GM06990 (cell line): Measurements from ENCODE around the gene RNF167.

Experiments used
- DNase-seq: peaks from one replicate; pipeline ENCODE4 v3.0.0-alpha.2; 2011; ENCODE audit not compliant: insufficient read length; ENCODE audit errors: extremely low read depth
- H3K27me3 ChIP-seq: replicated peaks from 2 replicates; pipeline ENCODE4 v1.6.0; 2011; ENCODE audit warnings: low read length; ENCODE audit not compliant: control insufficient read depth, insufficient read depth
- H3K36me3 ChIP-seq: 2 replicates; pipeline ENCODE4 v1.5.1; 2011; ENCODE audit warnings: low read length; ENCODE audit not compliant: control insufficient read depth, insufficient read depth
- H3K4me3 ChIP-seq: replicated peaks from 2 replicates; pipeline ENCODE4 v1.5.1; 2011; ENCODE audit warnings: low read depth, mild to moderate bottlenecking, control low read depth, low read length
- CTCF ChIP-seq: IDR thresholded peaks from 2 replicates; pipeline ENCODE4 v1.5.1; 2011; ENCODE audit warnings: low read length, control low read depth, mild to moderate bottlenecking, inconsistent platforms; ENCODE audit not compliant: insufficient read depth, poor library complexity, severe bottlenecking

RNF167 gene

GRCh38 chr17:4980644-4981216, 40.7 kb downstream of the RNF167 start:
- no peaks in the 10 kb centered on the region for H3K27me3 ChIP-seq
- H3K36me3 ChIP-seq: peaks cover 36% of the 10 kb centered on the region
- peak; percentile 63 for TF ChIP-seq CTCF
- DNase-seq: no peak
- no peak overlapping the region for H3K4me3 ChIP-seq

- DNase-seq: no peak
- H3K4me3 ChIP-seq: no peak overlapping the region
- H3K36me3 ChIP-seq: peaks cover 32% of the 10 kb centered on the region
- no peak for TF ChIP-seq CTCF
- H3K27me3 ChIP-seq: no peaks in the 10 kb centered on the region
Observed at GRCh38 chr17:4982305-4982704, 42.2 kb downstream of the RNF167 start.

- Histone ChIP-seq H3K27me3 (no peaks in the 10 kb centered on the region), H3K4me3 (peak overlapping the region; percentile 91), H3K36me3 (peaks cover 9% of the 10 kb centered on the region)
- no peak for DNase-seq
- no peak for TF ChIP-seq CTCF
Observed at GRCh38 chr17:4986403-4986802, 46.3 kb downstream of the RNF167 start.

GRCh38 chr17:4986951-4987766, 47.1 kb downstream of the RNF167 start, which contains the start of gene CAMTA2:
Gene CAMTA2 (minus strand): TSS chr17:4987675. CDS start chr17:4986222, 1,453 bp downstream.
- H3K36me3 ChIP-seq: peaks cover 6% of the 10 kb centered on the region
- H3K4me3 ChIP-seq: peak within 1 kb of the TSS; percentile 91
- peak; percentile 46 for TF ChIP-seq CTCF
- peak; percentile 87 for DNase-seq
- no peaks in the 10 kb centered on the region for H3K27me3 ChIP-seq

GRCh38 chr17:4987767-4988567, 47.9 kb downstream of the RNF167 start:
- no peak for DNase-seq
- TF ChIP-seq CTCF: no peak
- Histone ChIP-seq H3K27me3 (no peaks in the 10 kb centered on the region), H3K4me3 (peak overlapping the region; percentile 91), H3K36me3 (no peaks in the 10 kb centered on the region; the same call in 1 of the 2 replicates)
